ENCODE measurements around the gene ZNF423. TPM values are rescaled to one million over a fixed set of nuclear protein-coding genes. Genes with fewer than 3 reads are reported as not detected.

Gene ZNF423
- total RNA-seq, 1 experiment from 2014 or later = 0.20 TPM

GRCh38 chr16:49767414-49767813, 88.5 kb downstream of the ZNF423 start:
- no peaks in the 10 kb centered on the region for H3K4me1 ChIP-seq
- Mint-ChIP-seq H3K27me3 (ENCODE audit: insufficient read depth, unreplicated experiment) (peaks cover 9% of the 10 kb centered on the region), H3K4me1 (ENCODE audit: low read depth, unreplicated experiment) (no peaks in the 10 kb centered on the region), H3K27ac (ENCODE audit: unreplicated experiment) (no peak overlapping the region), H3K36me3 (ENCODE audit: insufficient read depth, unreplicated experiment) (no peaks in the 10 kb centered on the region), H3K9me3 (ENCODE audit: unreplicated experiment) (no peaks in the 10 kb centered on the region), H3K4me3 (ENCODE audit: unreplicated experiment) (no peak overlapping the region)
- CTCF ChIA-PET = no interaction called here
- H3K9me3 ChIP-seq = 0 out of 2 replicates have a peak, but pooled peaks cover 3% of the 10 kb centered on the region
- H3K36me3 ChIP-seq (ENCODE audit: control insufficient read depth, insufficient read depth, low read length) = no peaks in the 10 kb centered on the region
- no peak for DNase-seq
- no peak overlapping the region for H3K4me3 ChIP-seq (ENCODE audit: low read depth, low read length)
- intact Hi-C loops (cut with micrococcal nuclease; ENCODE audit: unreplicated experiment) = no loop called here
- BruUV-seq (replicated peaks) = no TSS peak
- POLR2A ChIA-PET = no interaction called here
- no peaks in the 10 kb centered on the region; the same call in 1 of the 2 replicates for H3K27me3 ChIP-seq (replicated peaks; ENCODE audit: control insufficient read depth, insufficient read depth, low read length)
- no peak for TF ChIP-seq CTCF (IDR thresholded peaks at IDR 0.05; ENCODE audit: insufficient read depth in 1 of 2, low read depth in 1 of 2, low read length in 1 of 2, severe bottlenecking in 1 of 2, unreplicated experiment in 1 of 2)

- CTCF ChIA-PET = no interaction called here
Observed at GRCh38 chr16:49766225-49766624, 89.7 kb downstream of the ZNF423 start.

GRCh38 chr16:49763826-49764225, 92.1 kb downstream of the ZNF423 start:
- Histone ChIP-seq H3K4me3 (ENCODE audit: low read depth, low read length) (no peak overlapping the region), H3K4me1 (no peaks in the 10 kb centered on the region), H3K36me3 (ENCODE audit: control insufficient read depth, insufficient read depth, low read length) (no peaks in the 10 kb centered on the region), H3K9me3 (no peaks in the 10 kb centered on the region), H3K27me3 (replicated peaks; ENCODE audit: control insufficient read depth, insufficient read depth, low read length) (no peaks in the 10 kb centered on the region; the same call in 1 of the 2 replicates)
- CTCF ChIA-PET = no interaction called here
- Mint-ChIP-seq H3K4me1 (ENCODE audit: low read depth, unreplicated experiment) (no peaks in the 10 kb centered on the region), H3K36me3 (ENCODE audit: insufficient read depth, unreplicated experiment) (no peaks in the 10 kb centered on the region), H3K9me3 (ENCODE audit: unreplicated experiment) (no peaks in the 10 kb centered on the region), H3K27me3 (ENCODE audit: insufficient read depth, unreplicated experiment) (peaks cover 11% of the 10 kb centered on the region), H3K4me3 (ENCODE audit: unreplicated experiment) (no peak overlapping the region), H3K27ac (ENCODE audit: unreplicated experiment) (no peak overlapping the region)
- intact Hi-C loops (cut with micrococcal nuclease; ENCODE audit: unreplicated experiment) = no loop called here
- POLR2A ChIA-PET = no interaction called here
- no TSS peak for BruUV-seq (replicated peaks)
- no peak for TF ChIP-seq CTCF (IDR thresholded peaks at IDR 0.05; ENCODE audit: insufficient read depth in 1 of 2, low read depth in 1 of 2, low read length in 1 of 2, severe bottlenecking in 1 of 2, unreplicated experiment in 1 of 2)
- no peak for DNase-seq

More at GRCh38 chr16:49766225-49766624, 89.7 kb downstream of the ZNF423 start:
- H3K4me3 Mint-ChIP-seq (ENCODE audit: unreplicated experiment) = no peak overlapping the region
- POLR2A ChIA-PET = no interaction called here
- no peaks in the 10 kb centered on the region for H3K9me3 ChIP-seq
- peaks cover 9% of the 10 kb centered on the region for H3K27me3 Mint-ChIP-seq (ENCODE audit: insufficient read depth, unreplicated experiment)
- H3K27ac Mint-ChIP-seq (ENCODE audit: unreplicated experiment) = no peak overlapping the region
- no peak for DNase-seq
- no peaks in the 10 kb centered on the region; the same call in 1 of the 2 replicates for H3K27me3 ChIP-seq (replicated peaks; ENCODE audit: control insufficient read depth, insufficient read depth, low read length)
- intact Hi-C loops (cut with micrococcal nuclease; ENCODE audit: unreplicated experiment) = no loop called here
- H3K36me3 Mint-ChIP-seq (ENCODE audit: insufficient read depth, unreplicated experiment) = no peaks in the 10 kb centered on the region
- no peaks in the 10 kb centered on the region for H3K9me3 Mint-ChIP-seq (ENCODE audit: unreplicated experiment)
- no peaks in the 10 kb centered on the region for H3K36me3 ChIP-seq (ENCODE audit: control insufficient read depth, insufficient read depth, low read length)
- no peak overlapping the region for H3K4me3 ChIP-seq (ENCODE audit: low read depth, low read length)
- no peaks in the 10 kb centered on the region for H3K4me1 ChIP-seq
- H3K4me1 Mint-ChIP-seq (ENCODE audit: low read depth, unreplicated experiment) = no peaks in the 10 kb centered on the region
- no peak for TF ChIP-seq CTCF (IDR thresholded peaks at IDR 0.05; ENCODE audit: insufficient read depth in 1 of 2, low read depth in 1 of 2, low read length in 1 of 2, severe bottlenecking in 1 of 2, unreplicated experiment in 1 of 2)
- no TSS peak for BruUV-seq (replicated peaks)
